C1 segment of cervical spinal cord (tissue), 14 donors: ENCODE results near the gene KRT37.

ENCODE experiments used
- DNase-seq, 14 donors: peaks; one replicate each; lab custom pipeline; 2025; lab: John Stamatoyannopoulos, UW

The KRT37 gene

DNA sequence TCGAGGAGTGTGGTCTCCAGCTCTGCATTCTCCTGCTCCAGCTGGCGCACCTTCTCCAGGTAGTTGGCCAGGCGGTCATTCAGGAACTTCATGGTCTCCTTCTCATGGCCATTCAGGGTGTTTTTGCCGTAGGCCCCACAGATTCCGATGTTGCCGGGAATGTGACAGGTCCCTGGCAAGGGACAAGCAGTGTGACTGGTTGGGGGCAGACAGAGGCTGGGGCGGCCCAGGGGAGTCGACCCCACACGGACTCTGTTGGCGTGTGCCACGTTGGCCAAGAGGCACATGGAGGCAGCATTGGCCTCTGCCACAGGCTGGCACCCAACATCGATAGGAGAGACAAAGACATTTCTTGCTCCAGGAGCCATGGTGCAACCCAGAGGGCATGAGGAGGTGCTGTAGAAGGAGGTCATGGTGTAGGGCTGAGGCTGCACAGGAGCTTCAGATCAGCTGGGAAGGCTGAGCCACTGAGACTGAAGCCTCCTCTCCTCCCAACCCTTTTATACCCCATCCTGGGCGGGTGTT lies at the start of gene KRT37:
Gene KRT37 (minus strand): TSS at position 475 of the 525 bp plus-strand sequence. CDS start 62 bp downstream, at position 413.
- no peak for DNase-seq

DNA sequence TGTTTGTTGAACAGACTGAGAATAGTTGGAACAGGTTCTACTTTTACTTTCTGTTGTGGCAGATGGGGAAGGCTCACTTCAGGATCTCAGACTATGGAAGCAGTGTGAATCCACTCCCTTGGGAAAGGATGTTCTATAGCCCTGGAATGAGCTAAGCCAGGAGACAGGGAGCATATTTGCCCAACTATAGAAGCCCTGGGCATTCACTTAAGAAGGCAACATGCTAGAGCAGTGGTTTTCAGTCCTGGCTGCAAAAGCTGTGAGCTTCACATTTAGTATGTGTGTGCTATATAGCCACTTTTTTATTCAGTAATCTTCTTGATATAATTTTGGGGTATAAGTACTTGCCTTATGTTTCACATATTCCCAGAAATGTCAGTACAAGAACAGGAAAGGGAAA lies 44.0 kb upstream of the KRT37 start:
- no peak for DNase-seq

DNA sequence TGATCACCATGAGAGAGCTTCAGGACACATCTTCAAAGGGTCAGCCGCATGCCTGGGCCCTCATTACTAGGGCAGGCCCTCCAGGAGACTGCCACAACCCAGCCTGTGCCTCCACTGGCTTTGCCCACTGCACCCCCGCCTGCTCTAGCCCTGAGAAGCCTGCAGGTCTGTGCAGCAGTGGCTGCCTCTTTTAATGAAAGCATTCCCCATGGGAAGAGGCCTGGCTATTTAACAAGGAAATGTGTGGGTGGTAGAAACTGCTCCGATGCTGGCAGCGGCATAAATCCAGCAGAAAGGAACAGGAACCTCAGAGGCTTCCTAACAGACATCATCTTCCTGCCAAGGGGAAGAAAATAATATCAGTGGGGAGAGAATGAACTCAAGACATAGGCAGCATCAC lies 43.2 kb upstream of the KRT37 start:
- DNase-seq: no peak

DNA sequence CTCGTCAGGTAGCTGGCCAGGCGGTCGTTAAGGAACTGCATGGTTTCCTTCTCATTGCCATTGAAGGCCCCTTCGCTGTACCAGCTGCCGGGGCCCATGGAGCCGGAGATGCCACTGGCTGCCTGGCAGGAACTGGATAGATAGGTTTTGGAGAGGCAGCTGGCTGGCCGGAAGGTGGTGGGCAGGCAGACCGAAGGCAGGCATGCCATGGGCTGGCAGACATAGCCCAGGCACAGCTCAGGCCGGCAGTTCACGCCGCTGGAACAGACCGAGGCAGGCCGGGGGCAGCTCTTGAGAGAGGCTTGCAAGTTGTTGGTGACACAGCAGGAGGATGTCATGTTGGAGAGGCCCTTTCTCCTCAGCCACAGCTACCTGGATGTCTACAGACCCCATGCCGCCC lies 42.6 kb upstream of the KRT37 start, which contains the start of gene KRT32:
Gene KRT32 (minus strand): TSS at position 399 of the 400 bp plus-strand sequence. CDS start 61 bp downstream, at position 338.
- no peak for DNase-seq

DNA sequence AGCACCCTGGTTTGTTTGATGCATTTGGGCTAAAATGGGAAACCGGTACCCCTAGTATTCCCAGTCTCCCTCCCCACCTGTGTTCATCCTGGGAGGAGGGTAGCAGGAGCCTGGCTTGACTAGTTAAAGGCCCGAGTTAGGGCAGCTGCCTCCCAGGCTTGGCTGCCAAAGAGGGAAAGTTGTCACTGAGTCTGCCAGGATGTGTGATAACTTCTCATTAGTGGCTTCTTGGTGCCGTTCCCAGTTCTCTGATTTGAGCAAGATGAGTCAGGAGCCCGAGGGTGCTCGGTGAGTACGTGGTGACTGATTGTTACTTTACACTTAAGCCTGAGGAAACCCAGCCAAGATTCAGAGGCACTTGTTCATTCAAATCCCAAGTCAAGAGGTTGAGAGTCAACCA lies 40.3 kb upstream of the KRT37 start:
- no peak for DNase-seq

DNA sequence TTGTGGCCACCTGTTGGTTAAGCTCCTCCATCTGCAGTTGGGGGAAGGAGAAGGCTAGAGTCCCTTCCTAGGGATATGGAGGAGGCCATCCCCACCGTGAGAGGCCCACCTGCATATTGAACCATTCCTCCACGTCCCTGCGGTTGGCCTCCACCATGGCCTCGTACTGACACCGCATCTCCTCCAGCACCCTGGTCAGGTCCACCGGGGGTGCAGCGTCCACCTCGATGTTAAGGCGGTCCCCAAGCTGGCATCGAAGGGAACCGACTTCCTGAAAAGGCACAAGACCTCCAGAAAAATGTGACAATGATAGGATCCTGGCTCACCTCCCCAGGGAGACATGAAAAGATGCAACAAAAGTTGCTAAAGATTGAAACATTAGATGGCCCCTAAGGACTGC lies 39.8 kb upstream of the KRT37 start:
- DNase-seq: no peak

DNA sequence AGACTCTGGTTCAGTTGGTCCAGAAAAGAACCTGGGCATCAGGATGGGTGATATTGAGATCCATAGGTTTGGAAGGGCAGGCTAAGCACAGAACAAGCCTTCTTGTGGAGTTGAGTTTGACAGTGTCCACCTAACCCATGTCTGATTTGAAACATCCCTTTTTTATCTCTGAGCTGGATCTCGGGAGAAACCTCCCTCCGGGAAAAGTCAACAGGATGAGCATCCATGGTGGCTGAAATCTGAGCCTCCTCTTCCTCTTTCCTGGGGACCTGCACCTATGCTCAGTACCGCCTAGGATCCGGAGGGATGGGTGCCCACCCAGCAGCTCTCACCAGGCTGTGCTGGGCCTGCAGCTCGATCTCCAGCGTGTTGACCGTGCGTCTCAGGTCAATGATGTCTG lies 39.4 kb upstream of the KRT37 start:
- DNase-seq: no peak

DNA sequence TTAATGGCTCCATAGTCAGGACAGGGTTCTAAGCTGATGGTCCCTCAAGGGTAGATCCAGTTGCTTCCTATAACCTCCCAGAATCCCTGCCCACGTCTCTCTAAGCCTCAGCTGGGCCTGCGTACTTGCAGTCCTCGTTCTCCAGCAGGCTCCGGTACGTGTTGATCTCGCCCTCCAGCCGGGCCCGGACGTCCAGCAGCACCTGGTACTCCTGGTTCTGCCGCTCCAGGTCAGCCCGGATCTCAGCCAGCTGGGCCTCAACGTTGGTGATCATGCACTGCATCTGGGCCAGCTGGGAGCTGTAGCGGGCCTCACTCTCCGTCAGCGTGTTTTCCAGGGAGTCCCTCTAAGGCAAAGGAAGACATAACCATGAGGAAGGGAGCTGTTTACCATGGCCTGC lies 38.3 kb upstream of the KRT37 start:
- no peak for DNase-seq

DNA sequence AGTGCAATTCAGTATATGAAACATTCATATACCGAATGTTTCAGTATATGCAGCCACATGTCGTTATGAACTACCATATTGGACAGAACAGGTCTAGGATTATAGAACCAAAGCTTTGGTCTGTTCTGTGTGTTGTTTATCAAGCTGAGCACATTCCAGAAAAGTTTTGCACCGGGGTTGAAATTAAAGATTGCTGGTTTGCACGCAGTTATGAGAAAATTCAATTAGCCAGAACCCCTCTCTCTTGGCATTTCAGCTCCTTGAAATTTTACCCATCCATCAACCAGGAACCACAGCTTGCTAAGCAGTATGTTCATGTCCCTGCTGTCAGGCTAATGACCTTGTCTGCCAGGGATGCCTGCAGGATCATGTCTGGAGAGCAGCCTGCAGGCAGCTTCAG lies 33.3 kb upstream of the KRT37 start:
- DNase-seq: no peak

DNA sequence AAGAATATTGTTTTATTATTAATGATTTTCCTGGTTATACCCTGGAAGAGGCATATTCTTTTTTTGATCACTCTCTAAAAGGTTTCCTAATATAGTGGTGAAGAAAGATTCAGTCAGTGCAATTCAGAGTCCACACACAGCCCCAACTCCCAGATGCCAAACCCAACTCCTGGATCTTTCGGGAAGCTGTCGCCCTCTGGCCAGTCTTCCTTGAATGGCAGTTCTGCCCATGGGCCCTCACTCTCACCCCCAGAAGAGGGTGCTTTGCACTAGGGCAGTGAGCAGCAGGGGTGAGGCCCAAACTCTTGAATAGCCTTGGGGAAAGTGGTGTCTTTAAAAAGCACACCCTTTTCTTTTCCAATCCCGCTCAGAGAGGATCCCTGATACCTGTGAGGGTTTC lies 31.8 kb upstream of the KRT37 start:
- DNase-seq: no peak

DNA sequence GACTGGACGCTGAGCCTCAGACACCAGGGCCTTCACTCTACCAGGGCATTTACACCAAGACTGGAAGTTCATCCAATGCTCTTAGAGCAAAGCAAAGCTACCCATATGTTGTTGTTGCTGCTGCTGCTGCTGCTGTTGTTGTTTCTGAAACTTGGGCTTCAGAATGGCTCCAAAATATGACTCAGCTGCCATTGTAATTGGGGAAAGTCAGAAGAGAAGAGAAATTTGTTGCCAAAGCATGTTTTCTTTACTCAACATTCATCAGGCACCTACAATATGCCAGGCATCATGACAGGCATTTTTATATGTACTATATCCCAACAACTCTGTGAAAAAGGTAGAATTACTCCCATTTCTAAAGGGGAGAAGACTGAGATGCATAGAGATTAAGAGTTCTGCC lies 30.9 kb upstream of the KRT37 start:
- no peak for DNase-seq

DNA sequence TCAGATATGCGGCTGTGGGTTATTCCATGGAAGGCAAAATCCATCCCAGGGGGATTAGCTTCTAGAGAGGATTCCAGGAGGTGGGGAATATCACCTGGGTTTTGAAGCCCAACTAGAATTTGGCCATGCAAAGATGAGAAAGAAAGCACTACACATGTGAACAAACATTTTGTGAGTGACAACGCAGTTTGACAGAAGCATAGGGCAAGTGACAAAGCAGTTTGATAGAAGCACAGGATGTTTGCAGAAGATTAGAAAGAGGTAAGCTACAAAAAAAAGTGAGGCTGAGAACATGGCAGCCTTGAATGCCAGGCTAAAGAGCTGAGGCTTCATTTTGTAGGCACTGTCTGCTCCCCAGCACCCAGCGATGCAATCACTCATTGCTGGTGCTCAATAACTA lies 28.7 kb upstream of the KRT37 start:
- no peak for DNase-seq

DNA sequence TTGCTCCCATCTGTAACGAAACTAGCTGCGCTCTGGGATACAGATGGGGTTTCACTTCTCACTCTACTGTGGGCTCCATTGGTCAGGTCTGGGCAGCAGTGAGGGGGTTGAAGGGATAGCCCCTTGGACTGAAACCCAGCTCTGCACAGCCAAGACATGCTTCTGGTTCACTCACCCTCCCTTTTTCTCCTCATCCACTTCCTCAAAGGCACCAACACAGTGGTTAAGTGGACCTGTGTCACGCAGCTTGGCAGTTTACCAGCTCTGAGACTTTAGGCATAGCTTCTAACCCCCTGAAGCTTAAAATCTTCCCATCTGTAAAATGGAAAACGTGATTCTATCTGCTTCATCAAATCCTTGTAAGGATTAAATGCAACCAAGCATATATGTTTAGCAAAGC lies 27.9 kb upstream of the KRT37 start:
- no peak for DNase-seq

DNA sequence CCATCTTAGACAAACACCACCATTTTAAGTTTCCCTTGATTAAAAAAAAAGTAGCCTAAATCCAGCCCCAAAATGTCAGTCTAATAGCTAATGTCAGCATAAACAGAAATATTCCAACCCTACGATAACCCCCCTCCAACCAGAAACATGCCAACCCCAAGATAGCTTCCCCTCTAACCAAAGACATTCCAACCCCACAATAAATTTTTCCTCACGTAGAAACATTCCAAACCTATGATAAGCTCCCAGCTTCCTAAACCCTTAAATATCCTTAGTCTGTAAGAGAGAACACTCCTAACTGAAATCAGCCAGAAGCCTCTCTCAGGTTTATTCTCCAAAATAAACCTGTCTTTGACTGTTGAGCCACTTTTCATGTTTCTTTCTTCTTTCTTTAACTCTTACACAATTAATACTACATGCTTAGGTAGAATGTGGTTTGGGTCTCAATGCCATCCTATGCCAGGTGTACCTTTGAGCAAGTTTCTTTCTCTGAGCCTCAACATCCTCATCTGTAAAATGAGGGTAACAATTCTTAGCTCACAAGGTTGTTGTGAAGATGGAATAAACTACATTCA lies 26.9 kb upstream of the KRT37 start:
- DNase-seq: no peak

DNA sequence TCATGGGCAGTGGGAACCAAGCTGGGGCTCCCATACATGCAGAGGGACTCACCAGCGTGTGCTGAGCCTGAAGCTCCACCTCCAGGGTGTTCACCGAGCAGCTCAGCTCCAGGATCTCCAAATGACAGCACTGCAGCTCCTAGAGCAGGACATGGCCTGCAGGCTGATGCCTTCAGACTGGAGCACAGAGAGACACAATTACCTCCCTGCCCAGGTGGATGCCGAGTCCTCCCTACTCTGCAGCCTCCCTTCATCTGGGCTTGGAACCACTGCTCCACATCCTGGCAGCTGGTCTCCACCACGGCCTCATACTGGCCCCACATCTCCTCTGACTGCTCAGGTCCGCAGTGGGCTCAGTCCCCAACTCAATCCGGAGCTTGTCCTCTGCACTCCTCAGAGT lies 24.6 kb upstream of the KRT37 start:
- DNase-seq: no peak

DNA sequence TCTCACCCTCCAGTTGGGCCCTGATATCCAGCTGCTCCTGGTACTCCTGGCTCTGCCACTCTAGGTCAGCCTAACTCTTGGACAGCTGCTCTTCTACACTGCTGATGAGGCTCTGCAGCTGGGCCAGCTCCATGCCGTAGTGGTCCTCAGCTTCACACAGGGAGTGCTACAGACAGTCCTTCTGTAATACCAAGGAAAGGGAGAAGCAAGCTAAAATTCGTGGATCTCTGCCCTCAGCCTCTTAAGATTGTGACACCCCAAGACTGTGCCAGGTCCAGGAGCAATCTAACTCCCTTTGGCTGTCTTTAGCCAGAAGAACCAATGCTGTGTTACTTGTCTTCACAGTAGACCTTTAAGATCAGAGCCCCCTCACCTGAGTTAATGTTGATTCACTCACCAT lies 24.1 kb upstream of the KRT37 start:
- no peak for DNase-seq

DNA sequence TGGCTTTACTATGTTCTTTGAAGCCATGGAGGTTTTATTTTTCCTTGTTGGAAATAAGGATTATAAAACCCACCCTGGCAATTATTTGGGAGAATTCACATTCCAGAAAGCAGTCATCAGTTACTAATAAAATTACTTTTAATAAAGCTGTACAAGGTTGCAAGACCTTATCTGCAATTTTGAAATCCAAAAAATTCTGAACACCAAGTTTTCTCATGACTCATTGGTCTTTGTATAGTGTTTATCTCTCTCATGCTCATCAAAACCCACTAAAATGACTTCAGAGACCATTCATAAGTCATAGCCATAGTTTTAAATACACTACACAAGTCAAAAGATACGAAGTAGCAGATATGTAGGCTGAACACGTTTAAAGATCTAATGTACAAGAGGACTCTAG lies 22.4 kb upstream of the KRT37 start:
- no peak for DNase-seq

DNA sequence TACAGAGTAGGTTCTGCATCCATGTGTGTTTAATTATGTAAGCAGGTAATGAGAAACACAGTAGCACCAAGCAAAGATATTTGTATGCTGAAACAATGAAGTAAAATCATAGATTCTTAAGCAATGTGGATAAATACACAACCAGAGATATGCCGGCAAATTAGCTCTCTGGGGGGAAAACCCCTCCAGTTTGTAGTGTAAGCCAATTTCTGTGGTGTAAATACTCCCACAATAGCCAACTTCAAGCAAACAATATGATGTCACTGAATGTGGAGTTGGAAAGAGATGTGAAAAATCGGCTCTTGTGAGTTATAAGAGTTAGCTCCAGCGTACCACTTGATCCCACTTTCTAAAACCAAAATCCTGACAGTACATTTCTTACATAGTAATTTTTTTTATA lies 20.3 kb upstream of the KRT37 start:
- DNase-seq: no peak

DNA sequence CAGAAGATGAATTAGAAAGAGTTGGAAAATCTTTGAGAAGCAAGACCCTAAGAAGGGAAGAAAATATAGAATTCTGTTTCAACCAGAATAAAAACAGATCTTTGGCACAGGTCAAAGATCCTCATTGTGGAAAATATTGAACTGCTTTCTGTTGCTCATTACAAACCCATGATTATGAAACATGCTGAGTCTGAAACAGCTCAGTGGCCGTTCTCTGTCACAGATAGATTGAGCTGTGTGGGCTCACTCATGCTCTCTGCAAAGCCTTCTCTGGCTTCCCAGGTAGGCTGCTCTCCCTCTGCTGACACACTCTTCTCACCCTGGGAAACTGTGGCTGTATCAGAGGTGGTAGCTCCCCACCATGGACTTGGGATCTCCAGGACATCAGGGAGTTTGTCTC lies 19.8 kb upstream of the KRT37 start:
- no peak for DNase-seq

DNA sequence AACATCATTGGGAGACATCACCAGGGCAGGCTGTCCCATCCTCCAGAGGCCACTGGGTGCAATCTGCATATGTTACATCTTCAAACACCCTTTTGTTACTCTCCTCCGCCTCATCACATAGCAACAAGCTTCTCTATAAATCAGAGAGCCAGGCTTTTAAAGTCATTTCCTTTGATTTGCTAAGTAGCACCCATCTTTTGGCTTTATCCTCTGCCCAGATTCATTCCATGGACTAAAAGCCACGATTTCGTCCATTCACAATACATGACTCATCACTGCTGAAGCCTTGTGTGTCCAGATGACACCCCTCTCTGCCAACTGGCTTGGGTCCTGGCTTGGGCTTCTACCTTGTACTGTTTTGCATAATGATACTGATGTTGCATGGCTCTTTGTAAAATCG lies 18.4 kb upstream of the KRT37 start:
- DNase-seq: no peak

DNA sequence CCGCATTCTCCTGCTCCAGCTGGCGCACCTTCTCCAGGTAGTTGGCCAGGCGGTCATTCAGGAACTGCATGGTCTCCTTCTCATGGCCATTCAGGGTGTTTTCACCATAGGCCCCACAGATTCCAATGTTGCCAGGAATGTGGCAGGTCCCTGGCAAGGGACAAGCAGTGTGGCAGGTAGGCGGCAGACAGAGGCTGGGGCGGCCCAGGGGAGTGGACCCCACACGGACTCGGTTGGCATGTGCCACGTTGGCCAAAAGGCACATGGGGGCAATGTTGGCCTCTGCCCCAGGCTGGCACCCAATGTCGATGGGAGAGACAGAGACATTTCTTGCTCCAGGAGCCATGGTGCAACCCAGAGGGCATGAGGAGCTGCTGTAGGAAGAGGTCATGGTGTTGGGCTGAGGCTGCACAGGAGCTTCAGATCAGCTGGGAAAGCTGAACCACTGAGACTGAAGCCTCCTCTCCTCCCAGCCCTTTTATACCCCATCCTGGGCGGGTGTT lies 16.2 kb upstream of the KRT37 start, which contains the start of gene KRT38:
Gene KRT38 (minus strand): TSS at position 453 of the 503 bp plus-strand sequence. CDS start 62 bp downstream, at position 391.
- no peak for DNase-seq

DNA sequence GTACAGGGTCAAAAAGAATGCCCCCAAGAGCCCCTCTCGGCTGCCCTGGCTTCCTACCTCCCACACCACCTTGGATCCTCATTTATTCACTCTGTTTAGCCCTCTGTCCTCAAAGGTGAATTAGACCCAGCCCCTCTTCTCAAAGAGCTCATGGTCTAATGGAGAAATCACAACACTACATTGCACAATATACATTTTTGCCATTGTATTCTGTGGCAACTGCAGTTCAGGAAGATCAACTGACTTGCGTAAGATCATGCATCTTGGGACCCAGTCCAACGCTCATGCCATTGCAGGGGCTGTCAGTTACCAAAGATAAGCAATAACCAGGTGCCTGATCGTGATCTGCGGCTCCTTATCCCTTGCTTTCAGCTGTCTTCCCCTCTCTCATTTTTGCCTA lies 15.0 kb upstream of the KRT37 start:
- DNase-seq: no peak

DNA sequence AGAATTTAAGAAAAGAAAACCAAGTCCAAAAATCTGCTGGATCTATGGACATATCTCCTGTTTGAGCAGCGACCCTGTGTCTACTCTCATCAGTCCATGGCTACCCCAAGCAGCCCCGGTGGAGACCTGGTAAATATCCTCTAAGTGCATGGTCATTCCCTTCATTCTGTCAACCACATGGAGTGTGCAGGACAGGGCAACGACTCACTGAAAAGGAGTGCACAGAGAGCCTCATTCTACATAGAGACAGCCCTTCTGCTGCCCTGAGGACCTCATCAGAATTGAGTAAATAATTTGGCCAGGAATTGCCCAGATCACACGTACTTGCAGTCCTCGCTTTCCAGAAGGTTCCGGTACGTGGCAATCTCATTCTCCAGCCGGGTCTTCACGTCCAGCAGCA lies 13.4 kb upstream of the KRT37 start:
- no peak for DNase-seq

DNA sequence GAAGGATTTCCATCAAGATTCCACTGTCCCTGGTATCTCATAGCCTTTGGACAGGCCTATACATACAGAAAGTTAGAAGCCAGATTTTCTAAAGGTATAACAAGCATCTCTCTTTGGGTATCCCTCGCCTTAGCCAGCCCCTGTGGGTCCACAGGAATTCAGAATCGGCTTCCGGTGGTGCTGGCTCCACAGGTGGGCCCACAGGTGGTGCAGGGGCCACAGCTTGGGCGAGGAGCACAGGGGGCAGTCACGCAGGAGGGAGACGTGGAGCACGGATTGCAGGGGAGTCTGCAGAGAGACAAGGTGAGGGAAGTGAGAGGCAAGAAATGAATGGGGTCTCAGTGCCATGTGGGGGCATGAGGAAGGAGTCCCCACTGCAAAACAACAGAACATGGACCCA lies 12.9 kb upstream of the KRT37 start:
- no peak for DNase-seq
